GM19099 (cell line): ENCODE data around the gene EYA3.

Experiments
- POLR2A ChIP-seq: IDR thresholded peaks from 3 replicates; pipeline ENCODE4 v1.6.1; 2011; ENCODE audit warnings: low read depth; ENCODE audit not compliant: insufficient read length; ENCODE audit errors: extremely low read depth

Gene EYA3

DNA sequence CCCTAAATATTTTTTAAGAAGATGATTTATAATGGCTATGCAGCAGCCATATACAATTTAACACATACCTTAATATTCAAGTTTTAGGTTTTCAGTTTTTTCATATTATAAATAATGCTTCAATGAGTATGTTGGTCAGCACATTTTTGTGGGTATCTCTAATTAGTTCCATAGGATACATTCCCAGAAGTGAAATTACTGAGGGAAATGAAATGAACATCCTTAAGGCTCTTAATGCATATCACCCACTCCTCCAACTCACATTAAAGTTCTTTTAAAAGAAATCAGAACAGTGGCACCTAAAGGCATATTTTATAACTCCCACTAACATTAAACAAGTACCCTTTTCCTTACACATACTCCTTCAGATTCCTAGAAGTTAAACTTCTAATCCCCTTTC, 56.1 kb downstream of the EYA3 start:
- no peak for TF ChIP-seq POLR2A

DNA sequence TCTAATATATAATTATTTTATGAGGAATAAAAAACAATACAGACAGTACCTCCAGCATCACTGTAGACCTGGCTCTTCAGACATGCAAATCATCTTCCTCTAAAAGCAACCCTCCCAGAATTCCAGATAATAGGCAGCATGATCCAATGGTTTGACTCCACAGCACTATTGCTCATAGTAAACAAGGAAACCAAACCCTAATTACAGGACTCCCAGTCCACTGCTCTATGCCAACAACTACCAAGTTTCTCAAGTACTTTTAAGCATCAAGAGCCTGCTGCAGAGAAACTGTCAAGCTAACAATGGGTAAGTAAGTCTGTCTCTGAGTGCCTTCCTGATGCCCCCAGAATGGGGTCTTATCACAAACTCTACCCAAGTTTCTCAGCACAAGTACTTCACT, 57.2 kb downstream of the EYA3 start:
- no peak for TF ChIP-seq POLR2A

DNA sequence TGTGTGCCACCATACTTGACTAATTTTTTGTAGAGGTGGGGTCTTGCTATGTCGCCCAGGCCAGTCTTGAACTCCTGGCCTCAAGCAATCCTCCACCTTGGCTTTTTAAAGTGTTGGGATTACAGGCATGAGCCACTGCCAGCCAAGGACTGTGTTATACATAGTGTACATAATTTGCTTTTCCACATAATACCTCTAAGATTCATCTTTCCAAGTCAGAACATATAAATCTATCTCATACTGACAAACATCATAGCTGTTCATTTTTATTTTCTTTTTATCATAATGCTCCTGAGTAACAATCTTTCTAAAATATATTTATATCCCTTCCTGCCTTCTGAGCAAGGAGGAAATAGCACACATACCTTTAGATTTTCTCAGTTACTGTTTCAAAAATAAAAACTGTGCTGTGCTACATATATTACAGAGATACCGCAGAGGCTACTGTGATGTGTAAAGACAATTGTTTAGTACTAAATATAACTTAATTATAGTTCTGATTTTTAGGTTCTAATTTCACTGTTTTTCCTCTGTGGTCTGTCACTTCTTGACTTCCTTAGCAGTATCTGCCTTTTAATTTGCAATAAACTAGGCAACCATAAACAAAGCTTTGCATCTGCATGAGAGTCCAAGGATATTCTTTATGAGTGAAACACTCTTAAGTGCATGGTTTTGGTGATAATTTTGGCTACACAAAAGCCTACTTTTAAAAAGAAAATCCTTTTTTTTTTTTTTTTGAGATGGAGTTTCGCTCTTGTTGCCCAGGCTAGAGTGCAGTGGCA, 59.3 kb downstream of the EYA3 start:
- no peak for TF ChIP-seq POLR2A

DNA sequence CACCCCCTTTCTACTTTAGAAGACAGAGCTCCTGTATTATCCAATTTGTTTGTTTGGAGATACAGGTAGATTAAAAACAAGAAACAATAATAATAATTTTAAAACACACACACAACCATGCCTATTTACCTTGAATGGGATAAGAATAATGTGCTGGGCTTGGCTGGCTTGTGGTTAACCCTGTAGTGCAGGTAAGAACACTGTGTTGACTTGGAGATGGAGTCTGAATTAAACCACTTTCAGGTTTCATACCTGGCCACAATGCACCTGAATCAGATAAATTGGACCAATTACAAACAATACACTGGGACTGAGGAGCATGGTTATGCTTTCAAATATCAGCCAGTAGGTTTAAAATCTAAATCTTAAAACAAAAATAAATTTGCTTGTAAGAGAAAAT, 60.8 kb downstream of the EYA3 start:
- TF ChIP-seq POLR2A: no peak

- no peak for TF ChIP-seq POLR2A
Measured at GRCh38 chr1:28027238-28027637, 61.2 kb downstream of the EYA3 start.

DNA sequence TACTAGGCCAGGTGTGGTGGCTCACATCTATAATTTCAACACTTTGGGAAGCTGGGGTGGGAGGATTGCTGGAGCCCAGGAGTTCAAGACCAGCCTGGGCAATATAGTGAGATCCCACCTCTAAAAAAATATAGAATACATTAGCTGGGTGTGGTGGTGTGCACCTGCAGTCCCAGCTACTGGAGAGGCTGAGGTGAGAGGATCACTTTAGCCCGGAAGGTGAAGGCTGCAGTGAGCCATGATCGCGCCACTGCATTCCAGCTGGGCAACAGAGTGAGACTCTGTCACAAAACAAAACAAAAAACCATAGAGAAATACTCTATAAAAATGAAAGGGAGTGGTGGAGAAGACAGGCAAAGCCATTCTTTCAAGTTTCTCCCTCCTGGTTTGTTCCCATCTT, 62.1 kb downstream of the EYA3 start:
- no peak for TF ChIP-seq POLR2A

DNA sequence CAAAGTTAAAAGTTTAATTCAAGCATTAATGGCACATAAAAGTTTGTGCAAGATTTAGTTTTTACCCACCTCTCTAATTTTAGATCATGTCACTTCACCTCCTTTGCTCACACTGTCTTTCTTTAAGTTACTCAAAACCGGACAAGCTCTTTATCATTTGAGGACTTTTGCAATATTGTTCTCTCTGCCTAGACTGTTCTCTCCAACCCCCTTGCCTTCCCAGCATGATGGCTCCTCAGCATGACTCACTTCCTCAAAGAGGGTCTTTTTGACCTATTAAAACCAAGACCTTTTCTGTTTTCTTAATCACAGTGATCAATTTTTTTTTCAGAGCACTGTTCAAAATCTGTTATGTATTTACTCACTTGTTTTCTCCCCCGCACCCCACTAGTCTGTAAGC, 67.3 kb downstream of the EYA3 start:
- TF ChIP-seq POLR2A: no peak

- no peak for TF ChIP-seq POLR2A
Measured at GRCh38 chr1:28010969-28011368, 77.4 kb downstream of the EYA3 start.

GRCh38 chr1:28002600-28002999, 85.8 kb downstream of the EYA3 start:
- no peak for TF ChIP-seq POLR2A

GRCh38 chr1:27999055-27999454, 89.4 kb downstream of the EYA3 start:
- TF ChIP-seq POLR2A: no peak

- no peak for TF ChIP-seq POLR2A
Measured at GRCh38 chr1:27994060-27994459, 94.3 kb downstream of the EYA3 start.

GRCh38 chr1:27993241-27993640, 95.2 kb downstream of the EYA3 start:
- no peak for TF ChIP-seq POLR2A

DNA sequence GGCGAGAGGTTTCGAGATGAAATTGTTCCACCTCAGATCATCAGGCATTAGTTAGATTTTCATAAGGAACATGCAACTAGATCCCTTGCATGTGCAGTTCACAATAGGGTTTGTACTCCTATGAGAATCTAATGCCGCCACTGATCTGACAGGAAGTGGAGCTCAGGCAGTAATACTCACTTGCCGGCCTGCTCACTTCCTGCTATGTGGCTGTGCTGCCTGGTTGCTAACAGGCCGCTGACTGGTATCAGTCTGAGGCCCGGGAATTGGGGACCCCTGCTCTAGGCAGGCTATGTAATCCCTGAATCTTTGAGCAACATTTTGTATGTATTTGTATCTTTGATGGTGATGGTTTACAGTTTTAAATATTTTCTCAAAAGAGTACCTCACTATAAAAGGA, 96.1 kb downstream of the EYA3 start:
- no peak for TF ChIP-seq POLR2A

DNA sequence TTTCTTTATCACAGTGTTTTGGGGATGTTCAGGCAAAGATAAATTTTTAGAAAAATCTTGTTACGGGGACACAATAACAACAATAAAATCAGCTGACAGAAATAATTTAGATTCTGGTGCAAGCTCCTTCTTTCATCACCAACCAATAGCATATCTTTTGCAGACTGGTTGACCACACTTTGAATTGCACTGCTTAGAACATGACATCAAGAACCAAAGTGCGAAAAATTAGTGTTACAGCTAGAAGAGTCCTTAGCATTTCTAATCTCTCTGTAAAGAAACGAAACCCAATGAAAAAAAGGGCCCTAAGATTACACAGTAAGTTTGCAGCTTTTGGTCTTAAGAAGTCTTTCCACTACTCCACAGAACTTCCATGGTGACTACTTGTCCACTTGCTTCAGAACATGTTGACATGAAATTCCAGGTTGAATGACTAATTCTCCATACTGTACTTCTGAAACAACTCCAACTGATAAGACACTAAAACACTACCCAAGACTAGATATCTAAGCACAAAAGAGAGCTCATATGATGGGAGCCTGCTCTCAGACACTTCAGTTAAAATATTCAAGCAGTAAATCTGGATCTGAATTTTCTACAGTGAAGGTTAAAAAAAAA, 97.4 kb downstream of the EYA3 start:
- no peak for TF ChIP-seq POLR2A

DNA sequence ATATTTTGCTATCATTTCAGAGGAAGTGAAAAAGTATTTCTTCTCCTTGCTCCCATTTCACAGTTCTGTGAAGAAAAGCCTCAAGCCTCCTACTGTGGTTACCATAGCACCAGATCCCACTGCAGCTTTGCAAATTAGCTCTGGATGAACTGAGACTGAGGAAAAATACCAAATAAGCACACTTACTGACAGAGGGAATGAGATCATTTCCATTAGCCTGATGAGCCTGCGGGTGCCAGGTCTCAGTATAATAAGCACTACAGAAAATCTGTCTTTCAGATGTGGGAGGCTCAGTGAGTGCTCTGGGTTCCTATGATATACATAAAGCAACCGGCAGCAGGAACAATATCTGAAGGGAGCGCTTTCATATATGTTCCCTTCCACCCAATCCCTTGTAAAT, 107.3 kb downstream of the EYA3 start:
- TF ChIP-seq POLR2A: no peak

DNA sequence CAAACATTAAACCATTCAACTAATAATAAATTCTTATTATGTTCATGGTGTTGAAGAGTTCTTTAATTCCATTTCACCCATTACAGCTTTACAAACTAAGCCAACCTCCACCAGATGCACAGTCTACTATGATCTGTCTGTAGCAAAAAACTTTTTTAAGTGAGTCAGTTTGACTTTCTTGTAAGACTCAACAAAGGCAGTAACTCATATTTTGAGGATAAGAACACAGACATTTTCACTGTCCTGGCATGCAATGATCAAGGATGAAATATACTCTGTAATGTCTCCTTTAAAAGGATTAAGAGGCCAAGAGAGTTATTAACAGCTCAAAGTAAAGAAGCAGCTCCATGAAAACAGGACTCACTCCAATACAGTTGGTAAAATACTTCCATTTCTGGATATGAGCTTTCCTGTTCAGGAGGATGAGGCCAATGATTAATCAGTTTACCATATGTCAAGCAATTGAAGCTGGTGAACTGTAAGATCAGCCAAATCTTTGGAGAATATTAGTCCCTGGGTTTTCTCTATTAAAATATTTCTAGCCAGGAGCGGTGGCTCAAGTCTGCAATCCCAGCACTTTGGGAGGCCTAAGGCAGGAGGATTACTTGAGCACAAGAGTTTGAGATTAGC, 108.1 kb downstream of the EYA3 start:
- no peak for TF ChIP-seq POLR2A
